Neural cell (in vitro differentiated cells): ENCODE measurements around the gene FRZB. TPM values are rescaled to one million over a fixed set of nuclear protein-coding genes. Genes with fewer than 3 reads are reported as not detected.
"Not testable (repeated sequence)": the region's sequence is repeated elsewhere in the genome, so short reads cannot be mapped to it uniquely, and the experiment has no call there.

Source experiments
- H2AFZ ChIP-seq: fragments of 200-600, 300-800 bp; sonication (generic), shearing (Covaris generic); 2 replicates; pipeline ENCODE4 v1.6.0; 2014; ENCODE audit warnings: low read depth, mild to moderate bottlenecking, antibody characterized with exemption, low read length, moderate library complexity
- H3F3A ChIP-seq: fragments of 200-600 bp; shearing (Covaris generic); 2 replicates; pipeline ENCODE4 v1.6.1; 2016; ENCODE audit warnings: mild to moderate bottlenecking, moderate library complexity, mixed read lengths, antibody characterized with exemption, low read length; ENCODE audit not compliant: insufficient read depth, poor library complexity, severe bottlenecking
- H3K27ac ChIP-seq: fragments of 200-600, 300-800 bp; sonication (generic), shearing (Covaris generic); 2 replicates; pipeline ENCODE4 v1.5.1; 2014; ENCODE audit warnings: mild to moderate bottlenecking, low read length, moderate library complexity
- H3K27me3 ChIP-seq: fragments of 300-800, 200-600 bp; sonication (generic), shearing (Covaris generic); 2 replicates; pipeline ENCODE4 v1.6.0; 2014; ENCODE audit warnings: mild to moderate bottlenecking, low read depth, low read length, moderate library complexity; ENCODE audit not compliant: insufficient read depth
- H3K36me3 ChIP-seq: fragments of 300-800, 200-600 bp; sonication (generic), shearing (Covaris generic); 2 replicates; pipeline ENCODE4 v1.5.1; 2014; ENCODE audit warnings: mild to moderate bottlenecking, antibody characterized with exemption, low read length, moderate library complexity; ENCODE audit not compliant: insufficient read depth
- H3K4me2 ChIP-seq: fragments of 300-800, 200-600 bp; sonication (generic), shearing (Covaris generic); 2 replicates; pipeline ENCODE4 v1.6.0; 2014; ENCODE audit warnings: mild to moderate bottlenecking, low read length
- H3K4me3 ChIP-seq: fragments of 300-800, 200-600 bp; sonication (generic), shearing (Covaris generic); 2 replicates; pipeline ENCODE4 v1.5.1; 2014; ENCODE audit warnings: mild to moderate bottlenecking, low read length, moderate library complexity
- H3K79me2 ChIP-seq: fragments of 200-600 bp; shearing (Covaris generic); replicated peaks from 2 replicates; pipeline ENCODE4 v1.6.0; 2014; ENCODE audit warnings: mild to moderate bottlenecking, low read length, moderate library complexity; ENCODE audit not compliant: insufficient read depth
- H3K9ac ChIP-seq: fragments of 300-800, 200-600 bp; sonication (generic), shearing (Covaris generic); 2 replicates; pipeline ENCODE4 v1.6.1; 2016; ENCODE audit warnings: mild to moderate bottlenecking, low read length, mixed read lengths
- H3K9me2 ChIP-seq: fragments of 200-600 bp; shearing (Covaris generic); 2 replicates; pipeline ENCODE4 v1.6.1; 2016; ENCODE audit warnings: mild to moderate bottlenecking, low read length, mixed read lengths; ENCODE audit not compliant: insufficient read depth
- H3K9me3 ChIP-seq: fragments of 200-600, 300-800 bp; sonication (generic), shearing (Covaris generic); 2 replicates; pipeline ENCODE4 v1.6.1; 2016; ENCODE audit warnings: mild to moderate bottlenecking, mixed run types, low read length, moderate library complexity, mixed read lengths
- H4K20me1 ChIP-seq: fragments of 200-600 bp; shearing (Covaris generic); 2 replicates; pipeline ENCODE4 v1.6.1; 2016; ENCODE audit warnings: mild to moderate bottlenecking, mixed run types; ENCODE audit not compliant: insufficient read depth
- CTCF ChIP-seq: fragments of 450-650 bp; IDR thresholded peaks from 2 replicates; pipeline ENCODE4 v1.5.1; 2014; ENCODE audit warnings: antibody characterized with exemption, mild to moderate bottlenecking, moderate library complexity; ENCODE audit not compliant: poor library complexity, severe bottlenecking
- EP300 ChIP-seq: fragments of 450-650 bp; conservative IDR thresholded peaks from 2 replicates; pipeline ENCODE4 v1.6.1; 2014; ENCODE audit warnings: antibody characterized with exemption, mild to moderate bottlenecking, moderate library complexity; ENCODE audit not compliant: poor library complexity, severe bottlenecking
- EZH2 ChIP-seq: fragments of 200-600, 300-800 bp; shearing (Covaris generic), sonication (generic); IDR thresholded peaks from 2 replicates; pipeline ENCODE4 v1.6.1; 2014; ENCODE audit warnings: antibody characterized with exemption, low read length, borderline replicate concordance, mild to moderate bottlenecking; ENCODE audit not compliant: insufficient read depth, poor library complexity, severe bottlenecking
- POLR2AphosphoS5 ChIP-seq: IDR thresholded peaks from 2 replicates; pipeline ENCODE4 v1.6.1; 2012
- REST ChIP-seq: IDR thresholded peaks from 2 replicates; pipeline ENCODE4 v1.6.1; 2012; ENCODE audit warnings: borderline replicate concordance
- TAF1 ChIP-seq: IDR thresholded peaks from 2 replicates; pipeline ENCODE4 v1.6.1; 2012; ENCODE audit warnings: low read depth
- polyA plus RNA-seq: library from polyadenylated mRNA; depleted of rRNA; stranded (reverse); fragments of >200 nt; gene quantifications from 2 replicates; pipeline ENCODE4 v1.2.3, GENCODE V29; 2014

The FRZB gene
- polyA plus RNA-seq, 1 donor from 2014 or later = 3.5 TPM

GRCh38 chr2:182885771-182886170 lies 19.3 kb upstream of the FRZB start:
- Histone ChIP-seq H3K9me2 (no peaks in the 10 kb centered on the region), H3F3A (no peaks in the 10 kb centered on the region), H3K9ac (no peak overlapping the region), H3K36me3 (no peaks in the 10 kb centered on the region), H3K27me3 (no peaks in the 10 kb centered on the region), H3K27ac (no peak overlapping the region), H3K4me3 (no peak overlapping the region), H4K20me1 (no peaks in the 10 kb centered on the region), H3K4me2 (no peak overlapping the region), H3K9me3 (no peaks in the 10 kb centered on the region), H3K79me2 (no peaks in the 10 kb centered on the region), H2AFZ (no peak overlapping the region)
- peak; percentile 12 for TF ChIP-seq POLR2AphosphoS5
- TF ChIP-seq REST = peak; percentile 73
- TF ChIP-seq TAF1 = no peak
- no peak for TF ChIP-seq CTCF

- no peaks in the 10 kb centered on the region for H3F3A ChIP-seq
- H3K9ac ChIP-seq = no peak overlapping the region
- H3K27ac ChIP-seq = no peak overlapping the region
- no peak overlapping the region for H3K4me2 ChIP-seq
- no peak for TF ChIP-seq EZH2
- no peak for TF ChIP-seq EP300
- no peak for TF ChIP-seq POLR2AphosphoS5
- no peak for TF ChIP-seq REST
- no peaks in the 10 kb centered on the region for H4K20me1 ChIP-seq
- no peaks in the 10 kb centered on the region for H3K9me2 ChIP-seq
- H3K9me3 ChIP-seq = no peaks in the 10 kb centered on the region
- no peak overlapping the region for H2AFZ ChIP-seq
- H3K27me3 ChIP-seq = no peaks in the 10 kb centered on the region
- H3K4me3 ChIP-seq = no peak overlapping the region
- H3K79me2 ChIP-seq = no peaks in the 10 kb centered on the region
- H3K36me3 ChIP-seq = no peaks in the 10 kb centered on the region
Observed at GRCh38 chr2:182883451-182883850, 17.0 kb upstream of the FRZB start.

DNA sequence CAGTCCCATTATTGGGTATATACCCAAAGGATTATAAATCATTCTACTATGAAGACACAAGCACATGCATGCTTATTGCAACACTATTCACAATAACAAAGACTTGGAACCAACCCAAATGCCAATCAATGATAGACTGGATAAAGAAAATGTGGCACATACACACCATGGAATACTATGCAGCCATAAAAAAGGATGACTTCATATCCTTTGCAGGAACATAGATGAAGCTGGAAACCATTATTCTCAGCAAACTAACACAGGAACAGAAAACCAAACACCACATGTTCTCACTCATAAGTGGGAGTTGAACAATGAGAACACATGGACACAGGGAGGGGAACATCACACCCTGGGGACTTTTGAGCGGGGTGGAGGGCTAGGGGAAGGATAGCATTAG lies 13.7 kb upstream of the FRZB start:
- H3K9me2 ChIP-seq, H3K27ac ChIP-seq, H3F3A ChIP-seq, H2AFZ ChIP-seq, H3K9ac ChIP-seq, H3K4me2 ChIP-seq, H4K20me1 ChIP-seq, H3K36me3 ChIP-seq, H3K79me2 ChIP-seq, H3K27me3 ChIP-seq, H3K4me3 ChIP-seq, H3K9me3 ChIP-seq: not testable (repeated sequence)

DNA sequence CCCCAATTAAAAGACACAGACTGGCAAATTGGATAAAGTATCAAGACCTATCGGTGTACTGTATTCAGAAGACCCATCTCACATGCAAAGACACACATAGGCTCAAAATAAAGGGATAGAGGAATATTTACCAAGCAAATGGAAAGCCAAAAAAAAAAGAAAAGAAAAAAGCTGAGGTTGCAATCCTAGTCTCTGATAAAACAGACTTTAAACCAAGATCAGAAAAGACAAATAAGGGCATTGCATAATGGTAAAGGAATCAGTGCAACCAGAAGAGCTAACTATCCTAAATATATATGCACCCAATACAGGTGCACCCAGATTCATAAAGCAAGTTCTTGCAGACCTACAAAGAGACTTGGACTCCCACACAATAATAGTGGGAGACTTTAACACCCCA lies 10.2 kb upstream of the FRZB start:
- not testable (repeated sequence) for H3K27ac ChIP-seq, H3K4me2 ChIP-seq, H2AFZ ChIP-seq, H3K36me3 ChIP-seq, H3K4me3 ChIP-seq, H4K20me1 ChIP-seq, H3K27me3 ChIP-seq, H3K9ac ChIP-seq, H3K9me2 ChIP-seq, H3F3A ChIP-seq, H3K79me2 ChIP-seq, H3K9me3 ChIP-seq
